ENCODE measurements around the gene MYCT1.
"Not testable (repeated sequence)": the region's sequence is repeated elsewhere in the genome, so short reads cannot be mapped to it uniquely, and the experiment has no call there.

MYCT1 gene

DNA sequence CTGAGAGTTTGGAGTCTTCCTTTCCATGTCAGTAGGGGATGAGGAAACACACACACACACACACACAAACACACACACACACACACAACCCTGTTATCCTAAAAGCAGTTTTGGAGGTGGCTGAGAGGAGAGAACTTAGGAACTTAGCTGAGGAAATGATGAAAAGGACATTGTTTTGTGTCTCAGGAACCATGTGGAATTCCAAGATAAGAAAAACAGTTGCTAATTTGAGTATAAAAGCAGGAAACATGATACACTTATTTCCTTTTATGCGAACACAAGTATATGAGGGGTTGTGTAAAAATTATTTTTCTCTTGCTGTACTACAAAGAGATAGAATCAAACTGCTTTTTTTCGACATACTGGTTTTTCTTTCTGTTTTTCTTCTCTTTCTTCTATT, at the start of gene MYCT1:
MYCT1 (plus strand) TSS at position 264 of the 400 bp plus-strand sequence; CDS start at position 270, 6 bp downstream.
- Mint-ChIP-seq H3K4me1 (ENCODE audit: low read depth) (no peaks in the 10 kb centered on the region), H3K27me3 (ENCODE audit: low read depth) (peaks cover 16% of the 10 kb centered on the region), H3K27ac (no peak within 1 kb of the TSS), H3K4me3 (no peak within 1 kb of the TSS), H3K36me3 (ENCODE audit: low read depth) (no peaks in the 10 kb centered on the region), H3K9me3 (no peaks in the 10 kb centered on the region)

- H3K27ac Mint-ChIP-seq, result no peak overlapping the region
- no peaks in the 10 kb centered on the region for H3K9me3 Mint-ChIP-seq
- H3K4me3 Mint-ChIP-seq, result no peak overlapping the region
- H3K4me1 Mint-ChIP-seq (ENCODE audit: low read depth), result no peaks in the 10 kb centered on the region
- H3K36me3 Mint-ChIP-seq (ENCODE audit: low read depth), result no peaks in the 10 kb centered on the region
- peaks cover 3% of the 10 kb centered on the region for H3K27me3 Mint-ChIP-seq (ENCODE audit: low read depth)
Observed at GRCh38 chr6:152648105-152648504, 49.6 kb upstream of the MYCT1 start.

DNA sequence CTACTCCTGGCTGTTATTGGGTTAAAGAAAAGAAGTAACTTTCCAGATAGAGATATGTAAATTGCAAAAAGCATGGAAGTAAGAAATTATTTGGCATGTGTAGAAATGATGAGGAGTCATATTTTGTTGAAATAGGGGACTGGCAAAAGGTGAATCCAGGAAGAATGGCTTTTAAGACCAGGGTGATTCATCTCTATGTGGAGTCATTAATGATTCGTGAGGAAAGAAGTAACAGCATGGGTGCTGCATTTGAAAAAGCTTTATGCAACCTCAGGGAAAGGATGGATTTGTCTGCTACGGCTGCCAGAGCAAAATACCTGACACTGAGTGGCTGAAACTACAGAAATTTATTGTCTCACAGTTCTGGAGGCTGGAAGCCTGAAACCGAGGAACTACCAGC, 45.7 kb upstream of the MYCT1 start:
- no peaks in the 10 kb centered on the region for H3K4me1 Mint-ChIP-seq (ENCODE audit: low read depth)
- H3K36me3 Mint-ChIP-seq (ENCODE audit: low read depth), result no peaks in the 10 kb centered on the region
- no peaks in the 10 kb centered on the region for H3K9me3 Mint-ChIP-seq
- H3K4me3 Mint-ChIP-seq, result no peak overlapping the region
- no peaks in the 10 kb centered on the region for H3K27me3 Mint-ChIP-seq (ENCODE audit: low read depth)
- H3K27ac Mint-ChIP-seq, result no peak overlapping the region

DNA sequence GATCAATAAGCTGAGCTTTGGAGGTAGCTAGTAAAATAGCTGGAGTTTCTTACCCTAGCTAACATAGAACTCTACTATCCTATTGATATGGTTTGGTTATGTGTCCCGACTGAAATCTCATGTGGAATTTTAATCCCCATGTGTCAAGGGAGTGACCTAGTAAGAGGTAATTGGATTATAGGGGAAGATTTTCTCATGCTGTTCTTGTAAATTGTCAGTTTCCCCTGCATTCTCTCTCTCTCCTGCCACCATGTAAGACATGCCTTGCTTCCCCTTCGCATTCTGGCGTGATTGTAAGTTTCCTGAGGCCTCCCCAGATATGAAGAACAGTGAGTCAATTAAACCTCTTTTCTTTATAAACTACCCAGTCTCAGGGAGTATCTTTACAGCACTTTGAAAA, 35.9 kb upstream of the MYCT1 start:
- Mint-ChIP-seq H3K4me3 (no peak overlapping the region), H3K36me3 (ENCODE audit: low read depth) (no peaks in the 10 kb centered on the region), H3K27me3 (ENCODE audit: low read depth) (peaks cover 4% of the 10 kb centered on the region), H3K9me3 (no peaks in the 10 kb centered on the region), H3K4me1 (ENCODE audit: low read depth) (no peaks in the 10 kb centered on the region), H3K27ac (no peak overlapping the region)

GRCh38 chr6:152669895-152670294, 27.8 kb upstream of the MYCT1 start:
- no peaks in the 10 kb centered on the region for H3K9me3 Mint-ChIP-seq
- H3K4me3 Mint-ChIP-seq, result no peak overlapping the region
- no peaks in the 10 kb centered on the region for H3K4me1 Mint-ChIP-seq (ENCODE audit: low read depth)
- no peaks in the 10 kb centered on the region for H3K36me3 Mint-ChIP-seq (ENCODE audit: low read depth)
- no peak overlapping the region for H3K27ac Mint-ChIP-seq
- H3K27me3 Mint-ChIP-seq (ENCODE audit: low read depth), result no peaks in the 10 kb centered on the region

GRCh38 chr6:152671171-152671570, 26.5 kb upstream of the MYCT1 start:
- no peak overlapping the region for H3K4me3 Mint-ChIP-seq
- H3K9me3 Mint-ChIP-seq, result no peaks in the 10 kb centered on the region
- no peaks in the 10 kb centered on the region for H3K27me3 Mint-ChIP-seq (ENCODE audit: low read depth)
- H3K27ac Mint-ChIP-seq, result no peak overlapping the region
- H3K4me1 Mint-ChIP-seq (ENCODE audit: low read depth), result no peaks in the 10 kb centered on the region
- no peaks in the 10 kb centered on the region for H3K36me3 Mint-ChIP-seq (ENCODE audit: low read depth)

- Mint-ChIP-seq H3K4me1 (ENCODE audit: low read depth) (no peaks in the 10 kb centered on the region), H3K4me3 (no peak overlapping the region), H3K27me3 (ENCODE audit: low read depth) (no peaks in the 10 kb centered on the region), H3K27ac (no peak overlapping the region), H3K9me3 (no peaks in the 10 kb centered on the region), H3K36me3 (ENCODE audit: low read depth) (no peaks in the 10 kb centered on the region)
Observed at GRCh38 chr6:152673236-152673635, 24.5 kb upstream of the MYCT1 start.

- no peaks in the 10 kb centered on the region for H3K36me3 Mint-ChIP-seq (ENCODE audit: low read depth)
- H3K9me3 Mint-ChIP-seq, result no peaks in the 10 kb centered on the region
- H3K27ac Mint-ChIP-seq, result no peak overlapping the region
- no peaks in the 10 kb centered on the region for H3K27me3 Mint-ChIP-seq (ENCODE audit: low read depth)
- no peak overlapping the region for H3K4me3 Mint-ChIP-seq
- no peaks in the 10 kb centered on the region for H3K4me1 Mint-ChIP-seq (ENCODE audit: low read depth)
Observed at GRCh38 chr6:152680151-152680550, 17.5 kb upstream of the MYCT1 start.

GRCh38 chr6:152680879-152681517, 16.7 kb upstream of the MYCT1 start:
- no peaks in the 10 kb centered on the region for H3K9me3 Mint-ChIP-seq
- no peaks in the 10 kb centered on the region for H3K4me1 Mint-ChIP-seq (ENCODE audit: low read depth)

GRCh38 chr6:152682141-152682540, 15.6 kb upstream of the MYCT1 start:
- Mint-ChIP-seq H3K9me3 (no peaks in the 10 kb centered on the region), H3K27me3 (ENCODE audit: low read depth) (no peaks in the 10 kb centered on the region), H3K4me3 (no peak overlapping the region), H3K36me3 (ENCODE audit: low read depth) (no peaks in the 10 kb centered on the region), H3K27ac (no peak overlapping the region), H3K4me1 (ENCODE audit: low read depth) (no peaks in the 10 kb centered on the region)

More at GRCh38 chr6:152680879-152681517, 16.7 kb upstream of the MYCT1 start:
- Mint-ChIP-seq H3K36me3 (ENCODE audit: low read depth) (no peaks in the 10 kb centered on the region), H3K4me3 (no peak overlapping the region), H3K27ac (no peak overlapping the region), H3K27me3 (ENCODE audit: low read depth) (no peaks in the 10 kb centered on the region)

GRCh38 chr6:152682935-152683334, 14.8 kb upstream of the MYCT1 start:
- H3K27ac Mint-ChIP-seq, result not testable (repeated sequence)

DNA sequence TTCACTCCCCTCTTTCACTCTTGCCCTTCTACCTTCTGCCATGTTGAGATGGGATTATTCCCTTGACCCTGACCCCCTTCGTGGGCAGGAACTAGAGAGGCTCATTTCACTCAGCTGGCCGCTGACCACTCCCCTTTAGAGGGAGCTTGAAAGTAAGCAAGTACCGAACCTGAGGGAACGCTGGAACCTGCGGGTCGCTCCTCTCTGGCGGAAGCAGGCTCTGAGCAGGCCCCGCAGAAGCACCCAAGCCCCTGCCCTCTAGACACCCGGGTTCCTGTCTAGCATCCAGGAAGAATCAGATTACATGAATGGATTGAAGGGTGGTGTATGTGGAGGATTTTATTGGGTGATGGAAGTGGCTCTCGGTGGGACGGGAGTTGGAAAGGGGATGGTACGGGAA, 11.9 kb upstream of the MYCT1 start:
- Mint-ChIP-seq H3K27me3 (ENCODE audit: low read depth) (no peaks in the 10 kb centered on the region), H3K36me3 (ENCODE audit: low read depth) (no peaks in the 10 kb centered on the region), H3K4me3 (no peak overlapping the region), H3K9me3 (no peaks in the 10 kb centered on the region), H3K4me1 (ENCODE audit: low read depth) (no peaks in the 10 kb centered on the region), H3K27ac (no peak overlapping the region)

More at GRCh38 chr6:152682935-152683334, 14.8 kb upstream of the MYCT1 start:
- not testable (repeated sequence) for H3K27me3 Mint-ChIP-seq (ENCODE audit: low read depth); H3K36me3 Mint-ChIP-seq (ENCODE audit: low read depth); H3K4me3 Mint-ChIP-seq; H3K9me3 Mint-ChIP-seq; H3K4me1 Mint-ChIP-seq (ENCODE audit: low read depth)

DNA sequence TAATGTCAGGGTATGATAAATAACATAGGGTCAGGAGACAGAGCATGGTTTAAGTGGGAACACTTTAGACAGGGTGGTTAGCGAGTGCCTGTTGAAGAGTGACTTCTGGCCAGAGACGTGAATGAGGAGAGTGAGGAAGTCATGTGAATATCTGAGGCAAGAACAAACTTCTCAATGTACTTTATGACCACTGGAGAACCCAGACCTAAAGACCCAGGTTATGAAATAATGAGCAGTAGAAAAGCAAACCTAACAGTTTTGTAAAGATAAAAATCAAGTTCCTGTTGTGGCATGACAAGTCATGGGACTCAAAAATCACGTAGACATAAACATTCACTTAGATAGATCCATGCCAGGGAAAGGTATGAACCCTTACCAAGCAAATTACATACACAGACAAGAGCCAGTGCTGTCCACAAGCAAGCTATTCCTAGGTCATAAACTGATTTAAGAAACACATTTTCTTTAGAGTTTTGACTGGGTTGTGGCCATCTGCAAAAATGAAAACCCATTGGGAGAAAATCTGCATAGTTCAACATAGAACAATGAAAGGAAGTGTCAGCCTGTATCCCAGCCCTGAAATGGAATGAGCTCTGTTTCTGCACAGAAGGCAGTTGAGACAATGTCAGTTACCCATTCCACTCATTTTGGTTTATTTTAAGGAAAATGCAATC, 2.2 kb upstream of the MYCT1 start:
- H3K9me3 Mint-ChIP-seq, result no peaks in the 10 kb centered on the region
- no peak overlapping the region for H3K4me3 Mint-ChIP-seq
- no peaks in the 10 kb centered on the region for H3K4me1 Mint-ChIP-seq (ENCODE audit: low read depth)
- H3K27ac Mint-ChIP-seq, result no peak overlapping the region
- peaks cover 7% of the 10 kb centered on the region for H3K27me3 Mint-ChIP-seq (ENCODE audit: low read depth)
- H3K36me3 Mint-ChIP-seq (ENCODE audit: low read depth), result no peaks in the 10 kb centered on the region

GRCh38 chr6:152696522-152696921, 1.2 kb upstream of the MYCT1 start:
- Mint-ChIP-seq H3K4me3 (no peak overlapping the region), H3K36me3 (ENCODE audit: low read depth) (no peaks in the 10 kb centered on the region), H3K9me3 (no peaks in the 10 kb centered on the region), H3K27ac (no peak overlapping the region), H3K4me1 (ENCODE audit: low read depth) (no peaks in the 10 kb centered on the region), H3K27me3 (ENCODE audit: low read depth) (peaks cover 16% of the 10 kb centered on the region)

DNA sequence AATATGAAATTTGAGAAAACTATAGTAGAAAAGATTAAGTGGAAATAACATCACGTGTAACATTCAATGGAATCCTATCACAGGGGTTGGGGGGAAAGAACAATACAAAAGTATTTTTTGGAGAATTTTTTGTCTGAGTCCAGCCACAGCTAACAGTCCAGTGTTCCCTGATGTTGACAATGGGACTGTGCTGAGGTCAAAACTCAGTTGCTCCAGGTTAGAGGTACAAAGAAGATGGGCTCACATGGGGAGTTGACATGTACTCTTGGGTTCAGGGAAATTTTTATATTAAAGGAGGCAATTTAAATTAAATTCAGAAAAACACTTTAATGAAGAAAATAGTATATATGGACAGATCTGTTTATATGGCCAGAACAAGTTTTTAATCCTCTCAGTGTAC, 995 bp downstream of the MYCT1 start:
- Mint-ChIP-seq H3K4me3 (no peak overlapping the region), H3K4me1 (ENCODE audit: low read depth) (no peaks in the 10 kb centered on the region), H3K9me3 (no peaks in the 10 kb centered on the region), H3K36me3 (ENCODE audit: low read depth) (no peaks in the 10 kb centered on the region), H3K27me3 (ENCODE audit: low read depth) (peaks cover 16% of the 10 kb centered on the region), H3K27ac (no peak overlapping the region)
